H9 (cell line): ENCODE data around the gene MLPH. TPM values are rescaled to one million over a fixed set of nuclear protein-coding genes. Genes with fewer than 3 reads are reported as not detected.

Source experiments
- DNase-seq: peaks from one replicate; pipeline ENCODE4 v3.0.0-alpha.2; 2017
- H2AFZ ChIP-seq: one replicate; pipeline ENCODE4 v1.6.1; 2013; ENCODE audit warnings: mild to moderate bottlenecking, low read length, control low read depth, moderate library complexity
- H2AK5ac ChIP-seq: 2 replicates; pipeline ENCODE4 v1.6.1; 2013; ENCODE audit warnings: low read length, control low read depth, mixed read lengths; ENCODE audit not compliant: insufficient read length
- H2BK120ac ChIP-seq: one replicate; pipeline ENCODE4 v1.6.1; 2013; ENCODE audit warnings: low read depth, mild to moderate bottlenecking, low read length, control low read depth, inconsistent platforms; ENCODE audit not compliant: poor library complexity, severe bottlenecking
- H2BK12ac ChIP-seq: 2 replicates; pipeline ENCODE4 v1.6.1; 2013; ENCODE audit warnings: low read length, control low read depth, mixed read lengths, low read depth; ENCODE audit not compliant: insufficient read length
- H2BK15ac ChIP-seq: 2 replicates; pipeline ENCODE4 v1.6.1; 2013; ENCODE audit warnings: low read depth, low read length, control low read depth
- H2BK20ac ChIP-seq: one replicate; pipeline ENCODE4 v1.6.1; 2013; ENCODE audit warnings: low read depth, mild to moderate bottlenecking, low read length, control low read depth, inconsistent platforms; ENCODE audit not compliant: poor library complexity, severe bottlenecking
- H2BK5ac ChIP-seq: 2 replicates; pipeline ENCODE4 v1.6.1; 2013; ENCODE audit warnings: low read length, control low read depth, mixed read lengths; ENCODE audit not compliant: insufficient read length
- H3K14ac ChIP-seq: 2 replicates; pipeline ENCODE4 v1.6.1; 2013; ENCODE audit warnings: low read length, control low read depth; ENCODE audit not compliant: insufficient read depth
- H3K18ac ChIP-seq: 2 replicates; pipeline ENCODE4 v1.6.1; 2013; ENCODE audit warnings: low read depth, mild to moderate bottlenecking, mixed read lengths, low read length, control low read depth; ENCODE audit not compliant: insufficient read length
- H3K23ac ChIP-seq: 2 replicates; pipeline ENCODE4 v1.6.1; 2013; ENCODE audit warnings: low read length, control low read depth, mixed read lengths, low read depth; ENCODE audit not compliant: insufficient read length
- H3K23me2 ChIP-seq: 2 replicates; pipeline ENCODE4 v1.6.1; 2013; ENCODE audit warnings: low read depth, mild to moderate bottlenecking, mixed read lengths, low read length, control low read depth; ENCODE audit not compliant: insufficient read length, poor library complexity, severe bottlenecking
- H3K27ac ChIP-seq: 2 replicates; pipeline ENCODE4 v1.5.1; 2013; ENCODE audit warnings: low read length, control low read depth, mixed read lengths, low read depth; ENCODE audit not compliant: insufficient read length
- H3K27me3 ChIP-seq: 2 replicates; pipeline ENCODE4 v1.6.1; 2013; ENCODE audit warnings: low read length, control low read depth, inconsistent platforms; ENCODE audit not compliant: insufficient read depth
- H3K4ac ChIP-seq: 2 replicates; pipeline ENCODE4 v1.6.1; 2013; ENCODE audit warnings: low read depth, mild to moderate bottlenecking, control low read depth, inconsistent platforms, low read length, moderate library complexity
- H3K4me1 ChIP-seq: 2 replicates; pipeline ENCODE4 v1.6.1; 2013; ENCODE audit warnings: low read length, control low read depth, inconsistent platforms; ENCODE audit not compliant: insufficient read depth
- H3K4me2 ChIP-seq: 2 replicates; pipeline ENCODE4 v1.6.1; 2013; ENCODE audit warnings: low read length, control low read depth, mixed read lengths; ENCODE audit not compliant: insufficient read length, insufficient read depth
- H3K56ac ChIP-seq: 2 replicates; pipeline ENCODE4 v1.6.1; 2013; ENCODE audit warnings: low read depth, mild to moderate bottlenecking, mixed read lengths, low read length, control low read depth; ENCODE audit not compliant: insufficient read length
- H3K79me1 ChIP-seq: 2 replicates; pipeline ENCODE4 v1.6.1; 2013; ENCODE audit warnings: low read depth, mild to moderate bottlenecking, moderate library complexity, low read length, control low read depth, inconsistent platforms; ENCODE audit not compliant: insufficient read depth, poor library complexity, severe bottlenecking
- H3K79me2 ChIP-seq: 2 replicates; pipeline ENCODE4 v1.6.1; 2013; ENCODE audit warnings: low read length, control low read depth, inconsistent platforms; ENCODE audit not compliant: insufficient read depth
- H3K9ac ChIP-seq: 2 replicates; pipeline ENCODE4 v1.6.1; 2013; ENCODE audit warnings: low read length, control low read depth, mixed read lengths; ENCODE audit not compliant: insufficient read length; ENCODE audit errors: extremely low read depth
- H3K9me3 ChIP-seq: one replicate; pipeline ENCODE4 v1.6.1; 2013; ENCODE audit warnings: low read depth, low read length, inconsistent platforms; ENCODE audit not compliant: control insufficient read depth
- H3T11ph ChIP-seq: one replicate; pipeline ENCODE4 v1.6.1; 2013; ENCODE audit warnings: mild to moderate bottlenecking, low read length, control low read depth, inconsistent platforms
- H4K20me1 ChIP-seq: one replicate; pipeline ENCODE4 v1.6.1; 2013; ENCODE audit not compliant: control insufficient read depth, insufficient read length, insufficient read depth
- H4K5ac ChIP-seq: 2 replicates; pipeline ENCODE4 v1.6.1; 2013; ENCODE audit warnings: low read depth, mild to moderate bottlenecking, mixed read lengths, low read length, control low read depth; ENCODE audit not compliant: insufficient read length
- H4K8ac ChIP-seq: replicated peaks from 2 replicates; pipeline ENCODE4 v1.6.1; 2013; ENCODE audit warnings: low read length, control low read depth, mixed read lengths, low read depth; ENCODE audit not compliant: insufficient read length
- H4K91ac ChIP-seq: 2 replicates; pipeline ENCODE4 v1.6.1; 2013; ENCODE audit warnings: low read depth, mild to moderate bottlenecking, moderate library complexity, mixed read lengths, low read length, control low read depth; ENCODE audit not compliant: insufficient read length
- H3K27ac Mint-ChIP-seq, 3 experiments: 2 replicates in 2 of 3; 3 replicates in 1 of 3; pipeline ENCODE4 v1.8.0; 2020 to 2021; ENCODE audit warnings: mixed read lengths in 3 of 3, mild to moderate bottlenecking in 1 of 3, moderate library complexity in 1 of 3
- H3K27me3 Mint-ChIP-seq: 2 replicates; pipeline ENCODE4 v1.8.0; 2021; ENCODE audit warnings: low read depth, mild to moderate bottlenecking, moderate library complexity, mixed read lengths
- H3K36me3 Mint-ChIP-seq, 3 experiments: 2 replicates in 2 of 3; 3 replicates in 1 of 3; pipeline ENCODE4 v1.8.0; 2020 to 2021; ENCODE audit warnings: low read depth in 3 of 3, mixed read lengths in 3 of 3; ENCODE audit not compliant: insufficient read depth in 1 of 3
- H3K4me1 Mint-ChIP-seq, 2 experiments: 2 replicates each; pipeline ENCODE4 v1.8.0; 2020; ENCODE audit warnings: mixed read lengths in 2 of 2
- H3K4me3 Mint-ChIP-seq, 2 experiments: 2 replicates in 1 of 2; 3 replicates in 1 of 2; pipeline ENCODE4 v1.8.0; 2020 to 2021; ENCODE audit warnings: mild to moderate bottlenecking in 2 of 2, mixed read lengths in 2 of 2, moderate library complexity in 1 of 2
- H3K9me3 Mint-ChIP-seq, 2 experiments: 2 replicates in 1 of 2; 3 replicates in 1 of 2; pipeline ENCODE4 v1.8.0; 2020; ENCODE audit warnings: mild to moderate bottlenecking in 2 of 2, mixed read lengths in 2 of 2, moderate library complexity in 1 of 2
- WGBS: extraction: QIAGEN DNeasy Blood & Tissue Kit; methylation state at CpG from one replicate; pipeline ENCODE4 v1.1.7; 2013; ENCODE audit warnings: missing lambda C conversion rate, low lambda C conversion rate, mixed read lengths; ENCODE audit not compliant: insufficient read length; ENCODE audit errors: extremely low coverage; 5-methylcytosine and 5-hydroxymethylcytosine counted together
- total RNA-seq: library from RNA; stranded (reverse); gene quantifications from 2 replicates; pipeline ENCODE4 v1.2.1, GENCODE V29; 2021
- TF ChIP-seq, protein P1 (sequence below): fragments of 200-600 bp; sonication (generic); conservative IDR thresholded peaks from 3 replicates; pipeline ENCODE4 v1.8.0; 2021; ENCODE audit warnings: antibody characterized with exemption, mild to moderate bottlenecking

Gene MLPH
- total RNA-seq, 1 experiment from 2014 or later = 3.4 TPM

DNA sequence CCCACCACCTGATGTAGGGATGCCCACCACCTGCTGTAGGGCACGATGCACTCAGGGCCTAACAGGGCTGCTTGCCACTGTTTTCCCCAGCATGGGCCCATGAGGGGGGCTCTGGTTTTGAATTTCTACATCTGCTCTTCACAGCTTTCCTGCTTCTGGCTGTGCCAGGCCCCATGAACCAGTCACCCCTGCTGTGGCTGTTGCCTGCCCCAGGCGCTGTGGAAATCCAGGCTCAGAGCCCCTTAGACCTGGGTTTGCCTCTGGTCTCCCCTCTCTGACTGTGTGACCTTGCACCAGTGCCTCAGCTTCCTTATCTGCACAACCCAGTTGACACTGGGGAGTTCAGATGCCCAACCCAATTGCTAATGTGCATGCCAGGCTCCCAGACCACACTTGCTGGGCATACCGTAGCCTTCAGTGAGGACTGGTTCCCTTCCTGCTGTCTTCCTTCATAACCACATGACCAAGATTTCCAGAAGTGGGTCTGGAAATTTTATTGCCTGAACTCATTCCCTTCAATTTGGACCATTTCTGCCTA, 6.0 kb upstream of the MLPH start:
- H2BK5ac ChIP-seq = no peak overlapping the region
- H2AK5ac ChIP-seq = no peak overlapping the region
- peaks cover 10 to 14% of the 10 kb centered on the region in 2 experiments for H3K4me1 Mint-ChIP-seq
- H2AFZ ChIP-seq = no peak overlapping the region
- H4K5ac ChIP-seq = no peak overlapping the region
- H3K9me3 Mint-ChIP-seq = no peaks in the 10 kb centered on the region; a peak in 1 of 5 replicates
- H3K27me3 Mint-ChIP-seq = peaks cover 91% of the 10 kb centered on the region
- no peaks in the 10 kb centered on the region for H4K20me1 ChIP-seq
- H3K14ac ChIP-seq = no peak overlapping the region
- no peak overlapping the region for H3T11ph ChIP-seq
- H3K36me3 Mint-ChIP-seq = no peaks in the 10 kb centered on the region
- H4K8ac ChIP-seq = no peak overlapping the region
- no peak overlapping the region for H3K18ac ChIP-seq
- H3K4me1 ChIP-seq = 0 out of 2 replicates have a peak, but pooled peaks cover 2% of the 10 kb centered on the region
- no peak overlapping the region for H2BK120ac ChIP-seq
- no peak overlapping the region for H2BK20ac ChIP-seq
- H2BK15ac ChIP-seq = no peak overlapping the region
- H3K27ac ChIP-seq = no peak overlapping the region
- no CpG with 5 or more reads among the region's 3 CpGs for WGBS
- TF ChIP-seq, protein P1, sequence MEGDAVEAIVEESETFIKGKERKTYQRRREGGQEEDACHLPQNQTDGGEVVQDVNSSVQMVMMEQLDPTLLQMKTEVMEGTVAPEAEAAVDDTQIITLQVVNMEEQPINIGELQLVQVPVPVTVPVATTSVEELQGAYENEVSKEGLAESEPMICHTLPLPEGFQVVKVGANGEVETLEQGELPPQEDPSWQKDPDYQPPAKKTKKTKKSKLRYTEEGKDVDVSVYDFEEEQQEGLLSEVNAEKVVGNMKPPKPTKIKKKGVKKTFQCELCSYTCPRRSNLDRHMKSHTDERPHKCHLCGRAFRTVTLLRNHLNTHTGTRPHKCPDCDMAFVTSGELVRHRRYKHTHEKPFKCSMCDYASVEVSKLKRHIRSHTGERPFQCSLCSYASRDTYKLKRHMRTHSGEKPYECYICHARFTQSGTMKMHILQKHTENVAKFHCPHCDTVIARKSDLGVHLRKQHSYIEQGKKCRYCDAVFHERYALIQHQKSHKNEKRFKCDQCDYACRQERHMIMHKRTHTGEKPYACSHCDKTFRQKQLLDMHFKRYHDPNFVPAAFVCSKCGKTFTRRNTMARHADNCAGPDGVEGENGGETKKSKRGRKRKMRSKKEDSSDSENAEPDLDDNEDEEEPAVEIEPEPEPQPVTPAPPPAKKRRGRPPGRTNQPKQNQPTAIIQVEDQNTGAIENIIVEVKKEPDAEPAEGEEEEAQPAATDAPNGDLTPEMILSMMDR = no peak
- H3K23me2 ChIP-seq = no peaks in the 10 kb centered on the region
- H3K4me2 ChIP-seq = no peak overlapping the region
- no peak overlapping the region for H3K4me3 Mint-ChIP-seq
- peaks cover 8% of the 10 kb centered on the region; the same call in 1 of the 2 replicates for H3K27me3 ChIP-seq
- H4K91ac ChIP-seq = no peak overlapping the region
- no peaks in the 10 kb centered on the region for H3K79me2 ChIP-seq
- no peak overlapping the region for H3K23ac ChIP-seq
- H3K9me3 ChIP-seq = no peaks in the 10 kb centered on the region
- H3K56ac ChIP-seq = no peak overlapping the region
- DNase-seq = no peak
- H3K9ac ChIP-seq = no peak overlapping the region
- no peak overlapping the region for H3K4ac ChIP-seq
- no peak overlapping the region for H3K27ac Mint-ChIP-seq
- no peak overlapping the region for H2BK12ac ChIP-seq
- H3K79me1 ChIP-seq = no peaks in the 10 kb centered on the region
